Hepatocyte (in vitro differentiated cells): ENCODE data around the gene BNIP5. TPM values are rescaled to one million over a fixed set of nuclear protein-coding genes. Genes with fewer than 3 reads are reported as not detected.
A peak's percentile ranks its signal among the peaks of the same experiment; 100 is the strongest.
"Not testable (repeated sequence)": the region's sequence is repeated elsewhere in the genome, so short reads cannot be mapped to it uniquely, and the experiment has no call there.

Source experiments
- DNase-seq: peaks from one replicate; pipeline ENCODE4 v3.0.0-alpha.2; 2016; ENCODE audit warnings: low spot score
- H2AFZ ChIP-seq: fragments of 200-600 bp; sonication (generic); 2 replicates; pipeline ENCODE4 v1.6.0; 2016; ENCODE audit warnings: antibody characterized with exemption, mild to moderate bottlenecking
- H3K27ac ChIP-seq: fragments of 200-600 bp; sonication (generic); 2 replicates; pipeline ENCODE4 v1.5.1; 2016; ENCODE audit warnings: mild to moderate bottlenecking
- H3K27me3 ChIP-seq: fragments of 200-600 bp; sonication (generic); 2 replicates; pipeline ENCODE4 v1.6.1; 2016
- H3K36me3 ChIP-seq: fragments of 200-600 bp; sonication (generic); replicated peaks from 2 replicates; pipeline ENCODE4 v1.5.1; 2016; ENCODE audit warnings: low read depth; ENCODE audit not compliant: insufficient read depth
- H3K4me1 ChIP-seq: fragments of 200-600 bp; sonication (generic); 2 replicates; pipeline ENCODE4 v1.5.1; 2016; ENCODE audit warnings: mild to moderate bottlenecking, moderate library complexity; ENCODE audit not compliant: insufficient read depth
- H3K4me2 ChIP-seq: fragments of 200-600 bp; sonication (generic); 2 replicates; pipeline ENCODE4 v1.6.0; 2016
- H3K4me3 ChIP-seq: fragments of 200-600 bp; sonication (generic); 2 replicates; pipeline ENCODE4 v1.5.1; 2016; ENCODE audit warnings: mild to moderate bottlenecking
- H3K79me2 ChIP-seq: fragments of 200-600 bp; sonication (generic); 2 replicates; pipeline ENCODE4 v1.6.0; 2017; ENCODE audit warnings: mild to moderate bottlenecking
- H3K9me2 ChIP-seq: fragments of 200-600 bp; sonication (generic); replicated peaks from 2 replicates; pipeline ENCODE4 v1.6.0; 2017; ENCODE audit warnings: mild to moderate bottlenecking; ENCODE audit not compliant: insufficient read depth
- H3K9me3 ChIP-seq: fragments of 200-600 bp; sonication (generic); 2 replicates; pipeline ENCODE4 v1.5.1; 2016; ENCODE audit warnings: low read depth, mild to moderate bottlenecking
- H4K20me1 ChIP-seq: fragments of 200-600 bp; sonication (generic); 2 replicates; pipeline ENCODE4 v1.6.0; 2016; ENCODE audit warnings: mild to moderate bottlenecking; ENCODE audit not compliant: insufficient read depth, poor library complexity, severe bottlenecking
- CTCF ChIP-seq: fragments of 200-600 bp; sonication (generic); IDR thresholded peaks from 2 replicates; pipeline ENCODE4 v1.5.1; 2016; ENCODE audit warnings: antibody characterized with exemption, mild to moderate bottlenecking; ENCODE audit not compliant: poor library complexity
- EZH2 ChIP-seq: fragments of 200-600 bp; sonication (generic); IDR thresholded peaks from 2 replicates; pipeline ENCODE4 v1.6.1; 2016; ENCODE audit warnings: antibody characterized with exemption, mild to moderate bottlenecking, borderline replicate concordance
- EZH2phosphoT487 ChIP-seq: fragments of 200-600 bp; sonication (generic); IDR thresholded peaks from one replicate; pipeline ENCODE4 v1.6.1; 2018; ENCODE audit warnings: antibody characterized with exemption, mild to moderate bottlenecking, low read depth, moderate library complexity; ENCODE audit not compliant: unreplicated experiment, severe bottlenecking
- WGBS: methylation state at CpG from one replicate; pipeline ENCODE4 v1.1.6; 2016; ENCODE audit warnings: low lambda C conversion rate; ENCODE audit errors: missing lambda C conversion rate; 5-methylcytosine and 5-hydroxymethylcytosine counted together
- polyA plus RNA-seq: library from polyadenylated mRNA; unstranded; fragments of >200 nt; fragmentation: Nextera tagmentation; extraction: Ambion mirVana; gene quantifications from 2 replicates; pipeline ENCODE4 v1.2.1, GENCODE V29; 2016
- total RNA-seq: library from RNA; depleted of rRNA; stranded (reverse); fragments of >200 nt; gene quantifications from 2 replicates; pipeline ENCODE4 v1.2.3, GENCODE V29; 2014

BNIP5 gene
- total and polyA plus RNA-seq, 2 experiments from 2014 or later = 28.1 to 29.1 TPM

GRCh38 chr6:36368921-36369865 lies 32.5 kb upstream of the BNIP5 start:
- Histone ChIP-seq H3K4me3 (no peak overlapping the region), H3K9me3 (no peaks in the 10 kb centered on the region), H3K4me1 (no peaks in the 10 kb centered on the region), H3K9me2 (no peaks in the 10 kb centered on the region), H2AFZ (no peak overlapping the region), H3K27me3 (no peaks in the 10 kb centered on the region), H3K4me2 (no peak overlapping the region), H3K36me3 (no peaks in the 10 kb centered on the region), H3K27ac (no peak overlapping the region), H4K20me1 (no peaks in the 10 kb centered on the region), H3K79me2 (no peaks in the 10 kb centered on the region)
- WGBS = 73% methylated on average over 14 of the region's 14 CpGs
- TF ChIP-seq EZH2phosphoT487 = no peak
- TF ChIP-seq CTCF = no peak
- no peak for TF ChIP-seq EZH2
- DNase-seq = no peak

- H3K36me3 ChIP-seq = no peaks in the 10 kb centered on the region
- H3K9me3 ChIP-seq = no peaks in the 10 kb centered on the region
Measured at GRCh38 chr6:36368421-36368820, 31.7 kb upstream of the BNIP5 start.

GRCh38 chr6:36367743-36368142 lies 31.1 kb upstream of the BNIP5 start:
- Histone ChIP-seq H3K9me3 (no peaks in the 10 kb centered on the region), H3K27ac (no peak overlapping the region), H4K20me1 (no peaks in the 10 kb centered on the region), H3K4me2 (no peak overlapping the region), H3K4me3 (no peak overlapping the region), H3K27me3 (no peaks in the 10 kb centered on the region), H3K36me3 (no peaks in the 10 kb centered on the region), H3K4me1 (no peaks in the 10 kb centered on the region), H3K9me2 (no peaks in the 10 kb centered on the region), H2AFZ (no peak overlapping the region), H3K79me2 (no peaks in the 10 kb centered on the region)
- TF ChIP-seq EZH2phosphoT487 = no peak
- 81% methylated on average over 3 of the region's 3 CpGs for WGBS
- DNase-seq = no peak

More at GRCh38 chr6:36368421-36368820, 31.7 kb upstream of the BNIP5 start:
- no peaks in the 10 kb centered on the region for H3K27me3 ChIP-seq
- no peak for DNase-seq
- no peaks in the 10 kb centered on the region for H3K4me1 ChIP-seq
- H3K4me2 ChIP-seq = no peak overlapping the region
- H2AFZ ChIP-seq = no peak overlapping the region
- H4K20me1 ChIP-seq = no peaks in the 10 kb centered on the region
- H3K9me2 ChIP-seq = no peaks in the 10 kb centered on the region
- WGBS = 75% methylated on average over 1 of the region's 1 CpG
- TF ChIP-seq CTCF (no peak), EZH2phosphoT487 (no peak), EZH2 (no peak)
- no peak overlapping the region for H3K4me3 ChIP-seq
- H3K27ac ChIP-seq = no peak overlapping the region
- H3K79me2 ChIP-seq = no peaks in the 10 kb centered on the region

- DNase-seq = peak; percentile 73
- Histone ChIP-seq H3K27ac (peak overlapping the region; percentile 81), H3K36me3 (no peaks in the 10 kb centered on the region), H3K4me1 (no peaks in the 10 kb centered on the region), H3K9me3 (no peaks in the 10 kb centered on the region), H2AFZ (no peak overlapping the region), H3K27me3 (no peaks in the 10 kb centered on the region), H3K79me2 (no peaks in the 10 kb centered on the region), H3K9me2 (no peaks in the 10 kb centered on the region), H3K4me2 (peak overlapping the region; percentile 1), H4K20me1 (no peaks in the 10 kb centered on the region), H3K4me3 (no peak overlapping the region)
- TF ChIP-seq EZH2phosphoT487 (no peak), EZH2 (no peak), CTCF (no peak)
- 82% methylated on average over 19 of the region's 19 CpGs for WGBS
Measured at GRCh38 chr6:36364669-36365479, 28.2 kb upstream of the BNIP5 start.

GRCh38 chr6:36364061-36364635 lies 27.5 kb upstream of the BNIP5 start:
- H3K27ac ChIP-seq = peak overlapping the region; percentile 81

More at GRCh38 chr6:36364061-36364635, 27.5 kb upstream of the BNIP5 start:
- not testable (repeated sequence) for H3K4me3 ChIP-seq, H3K4me2 ChIP-seq, H2AFZ ChIP-seq, H4K20me1 ChIP-seq, H3K36me3 ChIP-seq, H3K79me2 ChIP-seq, H3K4me1 ChIP-seq, H3K27me3 ChIP-seq, H3K9me3 ChIP-seq, DNase-seq, H3K9me2 ChIP-seq
- 98% methylated on average over 33 of the region's 34 CpGs for whole genome bisulfite sequencing
